Spinal cord (tissue), 10 donors: ENCODE results near the gene JOSD2. TPM values are rescaled to one million over a fixed set of nuclear protein-coding genes. Genes with fewer than 3 reads are reported as not detected.

Source experiments
- DNase-seq, 6 donors: peaks; one replicate each; pipeline versions ENCODE4 v3.0.0 to v3.0.0-alpha.2; 2013 to 2015; ENCODE audit warnings: low spot score in 6 of 6, low read depth in 4 of 6
- H3K27ac ChIP-seq: one replicate; pipeline ENCODE4 v1.5.1; 2013; ENCODE audit warnings: low read depth, low read length, control low read depth
- H3K27me3 ChIP-seq: one replicate; pipeline ENCODE4 v1.6.1; 2013; ENCODE audit warnings: low read length; ENCODE audit not compliant: control insufficient read depth, insufficient read depth
- H3K36me3 ChIP-seq: one replicate; pipeline ENCODE4 v1.6.1; 2013; ENCODE audit warnings: low read length; ENCODE audit not compliant: control insufficient read depth, insufficient read depth
- H3K4me1 ChIP-seq: one replicate; pipeline ENCODE4 v1.6.1; 2013; ENCODE audit warnings: low read length; ENCODE audit not compliant: control insufficient read depth, insufficient read depth
- H3K4me3 ChIP-seq: one replicate; pipeline ENCODE4 v1.5.1; 2013; ENCODE audit warnings: low read depth, low read length, control low read depth
- H3K9me3 ChIP-seq: one replicate; pipeline ENCODE4 v1.6.1; 2013; ENCODE audit warnings: low read length; ENCODE audit not compliant: control insufficient read depth, insufficient read depth
- WGBS: methylation state at CpG from one replicate; pipeline ENCODE4 v1.1.5; 2013; ENCODE audit warnings: missing lambda C conversion rate; ENCODE audit not compliant: insufficient coverage; 5-methylcytosine and 5-hydroxymethylcytosine counted together
- polyA plus RNA-seq, 2 donors: library from polyadenylated mRNA; unstranded; fragments of 120-200 nt; gene quantifications; one replicate each; pipeline ENCODE4 v1.2.1, GENCODE V29; 2013; ENCODE audit not compliant: insufficient read length in 2 of 2
- total RNA-seq, 2 donors: library from RNA; depleted of rRNA in 1 of 2; stranded (reverse); fragments of 120-200 nt in 1 of 2; fragments of >200 nt in 1 of 2; gene quantifications; one replicate each; pipeline versions ENCODE4 v1.2.3 to v1.2.4, GENCODE V29; 2013 to 2014
- donor health status: healthy.

The JOSD2 gene
- total and polyA plus RNA-seq, 4 donors = 9.3 to 29.8 (median 23.8) TPM

GRCh38 chr19:50490411-50490811 is 20.6 kb downstream of the JOSD2 start:
- Histone ChIP-seq H3K4me3 (no peak overlapping the region), H3K9me3 (peaks cover 5% of the 10 kb centered on the region), H3K27me3 (peaks cover 34% of the 10 kb centered on the region), H3K36me3 (peaks cover 7% of the 10 kb centered on the region), H3K4me1 (peaks cover 35% of the 10 kb centered on the region), H3K27ac (no peak overlapping the region)
- DNase-seq = no peak
- 91% methylated on average over 9 of the region's 18 CpGs for WGBS

DNA sequence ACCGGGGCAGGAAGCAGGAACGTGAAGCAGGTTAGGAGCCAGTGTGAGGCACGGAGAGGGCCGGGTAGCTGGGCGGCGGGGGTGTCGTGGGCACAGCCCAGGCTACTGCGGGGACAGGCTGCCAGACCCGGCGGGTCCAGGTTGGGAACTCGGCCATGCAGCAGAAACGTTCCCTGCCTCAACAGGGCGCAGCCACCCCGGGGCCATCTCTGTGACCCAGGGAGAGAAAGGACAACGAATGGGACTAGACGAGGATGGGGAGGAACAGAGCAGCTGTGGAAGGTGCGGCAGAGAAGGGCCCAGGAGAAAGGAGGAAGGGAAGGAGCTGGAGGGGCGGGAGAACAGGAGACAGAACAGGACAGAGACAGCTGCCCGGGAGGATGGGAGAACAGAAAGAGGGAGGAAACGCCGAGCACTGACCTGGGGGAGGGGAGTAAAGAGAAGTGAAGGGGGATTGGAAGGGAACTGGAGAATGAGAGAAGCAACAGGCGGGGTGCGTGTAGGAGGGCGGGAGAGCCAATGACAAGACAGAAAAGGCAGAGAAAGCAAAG is 21.5 kb downstream of the JOSD2 start:
- H3K9me3 ChIP-seq = peaks cover 5% of the 10 kb centered on the region
- H3K36me3 ChIP-seq = peaks cover 13% of the 10 kb centered on the region
- no peak overlapping the region for H3K4me3 ChIP-seq
- no peak overlapping the region for H3K27ac ChIP-seq
- H3K27me3 ChIP-seq = peaks cover 34% of the 10 kb centered on the region
- 34% methylated on average over 21 of the region's 24 CpGs for WGBS
- DNase-seq = no peak
- peaks cover 35% of the 10 kb centered on the region for H3K4me1 ChIP-seq

DNA sequence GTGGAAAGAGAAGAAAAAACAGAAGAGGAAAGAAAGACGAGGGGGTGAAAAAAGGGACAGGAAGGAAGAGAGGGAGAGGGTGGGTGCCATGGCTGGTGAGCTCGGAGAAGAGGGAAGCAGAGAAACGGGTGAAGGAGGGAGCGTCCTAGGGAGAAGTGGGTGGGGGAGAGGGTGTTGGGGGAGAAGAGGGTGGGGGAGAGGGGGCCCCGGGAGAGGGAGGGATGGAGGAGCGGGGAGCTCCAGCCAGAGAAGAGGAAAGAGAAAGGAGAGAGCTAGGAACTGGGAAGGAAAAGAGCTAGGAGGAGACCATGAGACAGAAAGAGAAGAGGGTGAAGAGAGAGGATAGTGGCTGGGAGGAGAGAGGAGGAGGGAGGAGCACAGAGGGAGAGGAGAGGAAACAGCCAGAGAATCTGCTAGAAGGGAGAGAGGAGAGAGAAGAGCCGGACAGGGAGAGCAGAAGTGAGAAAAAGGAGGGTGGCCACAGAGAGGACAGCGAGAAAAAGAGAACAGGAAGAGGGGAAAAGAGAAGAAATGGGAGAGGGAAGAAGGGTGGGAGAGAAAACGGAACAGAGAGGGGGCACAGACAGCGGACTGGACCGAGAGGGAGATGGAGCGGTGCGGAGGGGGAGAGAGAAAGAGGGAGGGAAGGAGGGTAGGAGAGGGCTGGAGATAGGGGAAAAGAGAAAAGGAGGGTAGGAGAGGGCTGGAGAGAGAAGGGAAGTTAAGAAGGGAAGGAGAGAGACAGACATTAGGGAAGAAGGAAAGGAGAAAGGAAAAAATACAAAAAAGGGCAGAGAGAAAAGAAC is 22.4 kb downstream of the JOSD2 start:
- Histone ChIP-seq H3K9me3 (peaks cover 5% of the 10 kb centered on the region), H3K27me3 (peaks cover 34% of the 10 kb centered on the region), H3K4me1 (peaks cover 35% of the 10 kb centered on the region), H3K27ac (no peak overlapping the region), H3K36me3 (peaks cover 20% of the 10 kb centered on the region), H3K4me3 (no peak overlapping the region)
- 31% methylated on average over 13 of the region's 13 CpGs for WGBS
- DNase-seq = no peak

DNA sequence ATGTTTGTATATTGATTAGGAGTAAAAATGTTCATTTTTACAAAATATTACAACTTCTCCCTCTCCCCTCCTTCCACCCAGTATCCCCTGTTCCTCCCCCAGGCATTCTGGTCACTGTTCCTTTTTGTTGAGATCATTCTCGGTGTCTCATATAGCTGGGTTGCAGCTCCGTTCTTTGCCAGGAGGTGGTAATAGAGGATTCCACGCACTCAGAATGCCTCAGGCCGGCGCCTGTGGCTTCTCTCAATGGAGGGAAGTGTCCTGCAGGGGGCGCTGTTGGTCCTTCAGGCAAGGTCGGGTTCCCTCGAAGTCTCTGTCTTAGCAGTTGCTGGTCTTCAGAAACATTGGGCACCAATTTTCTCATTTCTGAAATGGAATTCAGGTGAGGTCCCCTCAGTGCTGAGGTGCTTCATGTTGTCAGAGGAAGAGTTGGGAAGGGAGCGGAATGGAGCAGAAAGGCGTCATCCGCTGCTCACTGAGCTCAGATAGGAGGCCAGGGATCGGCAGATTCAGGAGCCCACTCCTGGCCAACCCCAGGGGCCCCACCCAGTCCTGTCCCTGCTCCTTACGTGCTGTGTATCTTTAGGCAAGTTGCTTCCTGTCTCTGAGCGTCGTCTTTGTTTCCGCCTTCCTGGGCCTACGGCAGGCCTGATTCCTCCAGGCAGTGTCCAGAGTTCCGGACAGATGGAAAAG is 24.0 kb downstream of the JOSD2 start:
- peaks cover 26% of the 10 kb centered on the region for H3K27me3 ChIP-seq
- peaks cover 35% of the 10 kb centered on the region for H3K36me3 ChIP-seq
- H3K9me3 ChIP-seq = peaks cover 5% of the 10 kb centered on the region
- no peak overlapping the region for H3K4me3 ChIP-seq
- peaks cover 28% of the 10 kb centered on the region for H3K4me1 ChIP-seq
- DNase-seq = peak in 2 of 6 donors; percentile 33 to 34
- no peak overlapping the region for H3K27ac ChIP-seq
- WGBS = 71% methylated on average over 17 of the region's 18 CpGs

- no peak overlapping the region for H3K4me3 ChIP-seq
- no peak overlapping the region for H3K27ac ChIP-seq
- DNase-seq = no peak
- WGBS = 93% methylated on average over 9 of the region's 10 CpGs
- peaks cover 16% of the 10 kb centered on the region for H3K27me3 ChIP-seq
- peaks cover 15% of the 10 kb centered on the region for H3K4me1 ChIP-seq
- H3K9me3 ChIP-seq = peaks cover 5% of the 10 kb centered on the region
- peaks cover 50% of the 10 kb centered on the region for H3K36me3 ChIP-seq
These were observed 25.6 kb downstream of the JOSD2 start for GRCh38 chr19:50485284-50485955.

DNA sequence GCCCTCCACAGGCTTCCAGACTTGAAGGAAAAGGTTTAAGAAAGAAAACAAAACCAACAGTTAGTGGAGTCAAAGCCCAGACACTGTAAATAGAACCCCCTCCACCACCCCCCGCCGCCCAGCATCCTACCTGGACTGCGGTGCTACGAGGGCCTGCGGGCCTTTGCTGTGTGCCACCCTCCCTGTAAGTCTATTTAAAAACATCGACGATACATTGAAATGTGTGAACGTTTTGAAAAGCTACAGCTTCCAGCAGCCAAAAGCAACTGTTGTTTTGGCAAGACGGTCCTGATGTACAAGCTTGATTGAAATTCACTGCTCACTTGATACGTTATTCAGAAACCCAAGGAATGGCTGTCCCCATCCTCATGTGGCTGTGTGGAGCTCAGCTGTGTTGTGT is 28.1 kb downstream of the JOSD2 start:
- no peak overlapping the region for H3K4me3 ChIP-seq
- DNase-seq = peak in 1 of 6 donors; percentile 50
- peaks cover 6% of the 10 kb centered on the region for H3K4me1 ChIP-seq
- H3K36me3 ChIP-seq = peaks cover 75% of the 10 kb centered on the region
- no peak overlapping the region for H3K27ac ChIP-seq
- H3K9me3 ChIP-seq = peaks cover 5% of the 10 kb centered on the region
- peaks cover 6% of the 10 kb centered on the region for H3K27me3 ChIP-seq
- 74% methylated on average over 8 of the region's 10 CpGs for WGBS

DNA sequence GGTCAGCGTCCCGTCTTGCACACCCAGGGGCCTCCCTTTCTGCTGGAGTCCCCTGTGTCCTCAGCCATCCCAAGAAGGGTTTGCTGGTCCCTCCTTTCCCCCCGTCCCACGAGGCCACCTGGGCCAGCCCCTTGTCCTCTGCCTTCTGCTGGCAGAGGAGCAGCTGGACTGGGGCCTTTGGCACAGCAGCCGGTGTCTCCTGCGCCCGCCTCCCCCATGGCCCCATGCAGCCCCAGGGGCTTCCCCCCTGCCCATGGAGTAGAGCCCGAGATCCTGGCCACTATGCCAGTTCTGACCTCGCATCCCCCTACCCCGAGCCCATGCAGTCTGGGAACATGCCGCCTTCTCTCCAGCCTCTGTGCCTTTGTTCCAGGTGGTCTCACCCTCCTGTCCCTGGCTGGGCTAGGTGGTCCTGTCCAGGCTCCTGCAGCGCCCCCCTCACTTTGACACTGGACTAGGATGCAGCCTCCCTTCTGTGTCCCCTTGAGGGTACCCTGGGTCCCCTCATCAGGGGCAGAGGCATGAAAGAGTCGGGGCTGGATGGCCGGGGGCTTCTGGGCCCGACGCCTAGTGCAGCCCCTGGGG is 28.6 kb downstream of the JOSD2 start:
- H3K36me3 ChIP-seq = peaks cover 76% of the 10 kb centered on the region
- peaks cover 5% of the 10 kb centered on the region for H3K9me3 ChIP-seq
- H3K4me3 ChIP-seq = no peak overlapping the region
- no peak overlapping the region for H3K27ac ChIP-seq
- peaks cover 12% of the 10 kb centered on the region for H3K4me1 ChIP-seq
- no peak for DNase-seq
- H3K27me3 ChIP-seq = peaks cover 3% of the 10 kb centered on the region
- WGBS = 83% methylated on average over 14 of the region's 16 CpGs

GRCh38 chr19:50481351-50482149 is 29.4 kb downstream of the JOSD2 start:
- H3K4me1 ChIP-seq = peaks cover 19% of the 10 kb centered on the region
- no peak overlapping the region for H3K27ac ChIP-seq
- H3K36me3 ChIP-seq = peaks cover 75% of the 10 kb centered on the region
- H3K4me3 ChIP-seq = no peak overlapping the region
- H3K9me3 ChIP-seq = peaks cover 1% of the 10 kb centered on the region
- no peaks in the 10 kb centered on the region for H3K27me3 ChIP-seq
- no peak for DNase-seq
- 95% methylated on average over 25 of the region's 27 CpGs for WGBS
